HepG2 (cell line): ENCODE measurements around the gene PAPSS1. TPM values are rescaled to one million over a fixed set of nuclear protein-coding genes. Genes with fewer than 3 reads are reported as not detected.

Experiments
- ATAC-seq: fragments of 200-7000 bp; cut with Tn5 transposase; 3 replicates; pipeline ENCODE4 v1.9.1; 2020; ENCODE audit warnings: mild to moderate bottlenecking, moderate library complexity
- BruUV-seq: library from RNA; stranded (reverse); fragments of 400-500 nt; replicated peaks from 2 replicates; lab custom pipeline; 2021; lab: Mats Ljungman, UMichigan
- CTCF ChIA-PET: fragments of 300-600 bp; formaldehyde crosslinking; extraction: SDS; loops from one replicate; lab custom pipeline; 2021; ENCODE audit warnings: low total read pairs, inconsistent platforms, low intra/inter-chr PET ratio; lab: Yijun Ruan, JAX
- POLR2A ChIA-PET: fragments of 350-600 bp; sonication (Branson Sonifier 250); formaldehyde crosslinking; loops from one replicate; lab custom pipeline; 2020; ENCODE audit warnings: antibody characterized with exemption, inconsistent platforms; lab: Yijun Ruan, JAX
- DNase-seq: peaks from one replicate; pipeline ENCODE4 v3.0.0-alpha.2; 2015; ENCODE audit warnings: low spot score
- FAIRE-seq: peaks from 3 replicates; lab custom pipeline; 2011; peaks lifted over from hg19 to GRCh38; lab: Jason Lieb, UNC
- H2AFZ ChIP-seq: one replicate; pipeline ENCODE4 v1.6.1; 2011; ENCODE audit warnings: low read length, inconsistent platforms
- H3K27ac ChIP-seq: fragments of 300-600 bp; 3 replicates; pipeline ENCODE4 v1.8.0; 2011; ENCODE audit warnings: mixed run types, mild to moderate bottlenecking, mixed read lengths, low read length, inconsistent platforms; ENCODE audit not compliant: insufficient read depth; ENCODE audit errors: extremely low read length
- H3K27me3 ChIP-seq, 2 experiments: fragments of 200-600 bp in 1 of 2; 2 replicates in 1 of 2; 3 replicates in 1 of 2; pipeline versions ENCODE4 v1.6.0 to v1.8.0; 2011; ENCODE audit warnings: low read length in 2 of 2, mild to moderate bottlenecking in 2 of 2, moderate library complexity in 2 of 2, inconsistent platforms in 1 of 2; ENCODE audit not compliant: insufficient read depth in 2 of 2, control insufficient read depth in 1 of 2
- H3K36me3 ChIP-seq, 2 experiments: fragments of 200-600 bp in 1 of 2; replicated peaks in 1 of 2; 2 replicates in 1 of 2; 3 replicates in 1 of 2; pipeline versions ENCODE4 v1.5.1 to v1.8.0; 2011; ENCODE audit warnings: low read length in 2 of 2, inconsistent platforms in 1 of 2; ENCODE audit not compliant: insufficient read depth in 2 of 2, control insufficient read depth in 1 of 2
- H3K4me1 ChIP-seq: 2 replicates; pipeline ENCODE4 v1.5.1; 2012; ENCODE audit warnings: low read length, inconsistent platforms; ENCODE audit not compliant: insufficient read depth
- H3K4me2 ChIP-seq: 2 replicates; pipeline ENCODE4 v1.6.0; 2011; ENCODE audit warnings: low read depth, low read length, inconsistent platforms
- H3K4me3 ChIP-seq, 3 experiments: fragments of 200-600 bp in 1 of 3; sonication (generic), shearing (Covaris generic) in 1 of 3; replicated peaks in 1 of 3; 2 replicates each; pipeline ENCODE4 v1.5.1; 2011 to 2016; ENCODE audit warnings: low read length in 3 of 3, inconsistent platforms in 2 of 3, low read depth in 2 of 3, mild to moderate bottlenecking in 2 of 3, control low read depth in 1 of 3, mixed read lengths in 1 of 3; ENCODE audit not compliant: insufficient read depth in 1 of 3
- H3K79me2 ChIP-seq: one replicate; pipeline ENCODE4 v1.6.1; 2011; ENCODE audit warnings: low read length, inconsistent platforms; ENCODE audit not compliant: insufficient read depth
- H3K9ac ChIP-seq: 2 replicates; pipeline ENCODE4 v1.6.0; 2011; ENCODE audit warnings: mild to moderate bottlenecking, low read depth, low read length, inconsistent platforms; ENCODE audit not compliant: insufficient read depth
- H3K9me3 ChIP-seq: 2 replicates; pipeline ENCODE4 v1.5.1; 2012; ENCODE audit warnings: mild to moderate bottlenecking, low read length
- H4K20me1 ChIP-seq: 2 replicates; pipeline ENCODE4 v1.6.0; 2011; ENCODE audit warnings: inconsistent platforms, mild to moderate bottlenecking, low read length, moderate library complexity; ENCODE audit not compliant: insufficient read depth
- ARNT2 ChIP-seq: sonication (generic); formaldehyde crosslinking; IDR thresholded peaks from 2 replicates; pipeline ENCODE4 v1.8.0; 2022; ENCODE audit warnings: mild to moderate bottlenecking, low read depth, missing genetic modification reagents, moderate library complexity
- ATRX ChIP-seq: sonication (generic); formaldehyde crosslinking; IDR thresholded peaks from 2 replicates; pipeline ENCODE4 v1.4.0; 2020; ENCODE audit warnings: missing genetic modification reagents, borderline replicate concordance
- EZH2 ChIP-seq: conservative IDR thresholded peaks from 2 replicates; pipeline ENCODE4 v1.6.1; 2012; ENCODE audit warnings: mild to moderate bottlenecking, low read depth, low read length, moderate library complexity
- HIVEP1 ChIP-seq: sonication (generic); formaldehyde crosslinking; IDR thresholded peaks from 2 replicates; pipeline ENCODE4 v1.4.0; 2020; ENCODE audit warnings: mild to moderate bottlenecking, missing genetic modification reagents
- KLF13 ChIP-seq: sonication (generic); formaldehyde crosslinking; IDR thresholded peaks from 2 replicates; pipeline ENCODE4 v1.4.0; 2020; ENCODE audit warnings: mild to moderate bottlenecking, missing genetic modification reagents
- NPAS2 ChIP-seq: sonication (generic); formaldehyde crosslinking; IDR thresholded peaks from 2 replicates; pipeline ENCODE4 v1.8.0; 2022; ENCODE audit warnings: mild to moderate bottlenecking, missing genetic modification reagents, borderline replicate concordance
- PHF20 ChIP-seq: sonication (generic); formaldehyde crosslinking; IDR thresholded peaks from 2 replicates; pipeline ENCODE4 v1.5.0; 2020; ENCODE audit warnings: mild to moderate bottlenecking, missing genetic modification reagents
- RXRA ChIP-seq: sonication (generic); formaldehyde crosslinking; IDR thresholded peaks from 2 replicates; pipeline ENCODE4 v1.5.1; 2020; ENCODE audit warnings: missing genetic modification reagents
- ZNF143 ChIP-seq: sonication (generic); formaldehyde crosslinking; IDR thresholded peaks from 2 replicates; pipeline ENCODE4 v1.4.0; 2020; ENCODE audit warnings: missing genetic modification reagents
- ZNF33B ChIP-seq: sonication (generic); formaldehyde crosslinking; IDR thresholded peaks from 2 replicates; pipeline ENCODE4 v1.5.1; 2020; ENCODE audit warnings: mild to moderate bottlenecking, missing genetic modification reagents
- ZNF430 ChIP-seq: sonication (generic); formaldehyde crosslinking; IDR thresholded peaks from 2 replicates; pipeline ENCODE4 v1.9.0; 2021; ENCODE audit warnings: mild to moderate bottlenecking, missing genetic modification reagents
- WGBS: methylation state at CpG from one replicate; pipeline ENCODE4 v1.1.6; 2017; ENCODE audit warnings: low lambda C conversion rate; 5-methylcytosine and 5-hydroxymethylcytosine counted together
- in situ Hi-C: cut with HindIII; loops from 2 replicates; pipeline ENCODE4 v1.10.0; 2017; ENCODE audit warnings: low pct_unique_long_range_greater_than_20kb; ENCODE audit not compliant: extremely low pct_ligation_motif_present
- intact Hi-C: fragments of 100-400 bp; cut with micrococcal nuclease; formaldehyde crosslinking; loops from one replicate; pipeline ENCODE4 v1.10.0; 2022; ENCODE audit not compliant: unreplicated experiment
- polyA plus RNA-seq, 8 experiments: library from polyadenylated mRNA; depleted of rRNA in 3 of 8; stranded (reverse) in 7 of 8; unstranded in 1 of 8; fragments of >200 nt; fragmentation: Illumina TruSeq in 4 of 8; extraction: Trizol in 4 of 8; gene quantifications; 2 replicates each; pipeline versions ENCODE4 v1.2.1 to v1.2.3, GENCODE V29; 2011 to 2016; ENCODE audit warnings: low read depth in 4 of 8, missing spikeins in 1 of 8, mixed read lengths in 1 of 8; ENCODE audit not compliant: insufficient read depth in 1 of 8
- total RNA-seq, 5 experiments: library from RNA; depleted of rRNA; stranded (reverse); fragments of >200 nt; fragmentation: Illumina TruSeq; extraction: Trizol; gene quantifications; 2 replicates each; pipeline ENCODE4 v1.2.3, GENCODE V29; 2016; ENCODE audit warnings: low read depth in 1 of 5

The PAPSS1 gene
- total and polyA plus RNA-seq, 2 of the 13 experiments (the other 11 are each of a cell fraction or from before 2014, with no cell fraction given): 105 to 126 TPM

DNA sequence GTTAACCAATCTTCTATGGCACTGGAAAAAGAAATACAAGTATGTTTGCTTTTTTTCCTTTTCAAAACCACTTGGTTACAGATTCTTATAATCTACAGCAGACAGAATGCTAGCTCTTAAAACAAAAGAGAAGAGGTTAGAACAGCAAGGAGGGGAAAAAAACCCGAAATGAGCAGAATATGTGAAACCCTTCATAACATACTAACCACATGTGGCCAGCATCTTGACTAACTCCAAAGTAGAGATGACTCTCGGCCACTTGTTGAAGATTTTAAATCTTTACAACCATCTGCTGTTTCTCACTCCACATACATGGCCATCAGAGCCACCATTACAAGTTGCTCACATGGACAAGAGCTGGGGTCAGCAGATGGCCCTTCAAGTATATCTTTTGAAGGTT lies 100.3 kb downstream of the PAPSS1 start:
- Histone ChIP-seq H3K4me3 (no peak overlapping the region), H3K9ac (no peak overlapping the region), H3K36me3 (peaks cover 0 to 1% of the 10 kb centered on the region in 2 experiments; a peak in 2 of 5 replicates), H3K27me3 (no peaks in the 10 kb centered on the region), H3K79me2 (no peaks in the 10 kb centered on the region), H4K20me1 (no peaks in the 10 kb centered on the region), H2AFZ (no peak overlapping the region), H3K4me2 (no peak overlapping the region), H3K27ac (no peak overlapping the region), H3K9me3 (no peaks in the 10 kb centered on the region), H3K4me1 (peaks cover 12% of the 10 kb centered on the region)
- no TSS peak for BruUV-seq
- intact Hi-C loops: loop anchor here (10.0 kb wide), 1 partner anchor 1465 kb away; no protein-coding TSS in a partner anchor
- ChIA-PET POLR2A (no interaction called here), CTCF (no interaction called here)
- FAIRE-seq (no peak), DNase-seq (no peak), ATAC-seq (no peak)
- TF ChIP-seq NPAS2 (no peak), PHF20 (CRISPR knock-in tag) (no peak)
- WGBS: 97% methylated on average over 2 of the region's 2 CpGs
- in situ Hi-C loops: no loop called here

DNA sequence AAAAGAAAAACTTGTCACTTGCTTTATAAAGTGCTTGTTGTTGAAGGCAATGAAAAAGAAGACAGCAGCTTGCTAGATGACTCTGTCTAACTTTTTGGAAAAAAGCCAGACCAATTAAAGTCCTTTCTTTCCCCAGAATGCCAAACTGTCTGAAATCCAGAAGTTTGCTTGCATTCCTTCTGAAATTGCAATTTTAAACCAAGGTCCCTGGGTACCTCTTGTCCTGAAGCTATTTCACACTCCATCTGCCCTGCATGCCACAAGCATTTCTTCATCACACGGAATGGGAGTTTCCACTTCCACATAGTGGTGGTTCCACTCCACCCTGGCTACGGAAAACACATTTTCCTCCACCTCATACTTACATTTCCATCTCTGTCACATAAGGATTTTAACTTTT lies 101.0 kb downstream of the PAPSS1 start:
- WGBS: 98% methylated on average over 2 of the region's 2 CpGs
- Histone ChIP-seq H3K4me3 (no peak overlapping the region), H3K27me3 (no peaks in the 10 kb centered on the region), H3K27ac (no peak overlapping the region), H2AFZ (no peak overlapping the region), H3K9ac (no peak overlapping the region), H3K9me3 (no peaks in the 10 kb centered on the region), H4K20me1 (no peaks in the 10 kb centered on the region), H3K4me1 (peaks cover 11% of the 10 kb centered on the region), H3K36me3 (peaks cover 1% of the 10 kb centered on the region in 2 experiments; a peak in 4 of 5 replicates), H3K4me2 (no peak overlapping the region), H3K79me2 (no peaks in the 10 kb centered on the region)
- TF ChIP-seq ARNT2 (CRISPR knock-in tag) (no peak), RXRA (CRISPR knock-in tag) (no peak), ATRX (CRISPR knock-in tag) (no peak), ZNF33B (CRISPR knock-in tag) (no peak), HIVEP1 (CRISPR knock-in tag) (no peak), KLF13 (no peak), ZNF143 (no peak), ZNF430 (CRISPR knock-in tag) (no peak), EZH2 (no peak)
- no peak for FAIRE-seq
- CTCF ChIA-PET: no interaction called here
- no peak for DNase-seq
- no peak for ATAC-seq
- in situ Hi-C loops: no loop called here
- intact Hi-C loops: no loop called here
- POLR2A ChIA-PET: no interaction called here
- no TSS peak for BruUV-seq
